ENCODE results near the gene PLEKHA4. TPM values are rescaled to one million over a fixed set of nuclear protein-coding genes. Genes with fewer than 3 reads are reported as not detected.
A peak's percentile ranks its signal among the peaks of the same experiment; 100 is the strongest.

Gene PLEKHA4
- total and polyA plus RNA-seq, 2 of the 13 experiments (the other 11 are each of a cell fraction or from before 2014, with no cell fraction given) = 4.8 to 6.0 TPM

- TF ChIP-seq GRHL1 (CRISPR knock-in tag; conservative IDR thresholded peaks at IDR 0.05) = no peak
- TF ChIP-seq STAT6 (CRISPR knock-in tag; IDR thresholded peaks at IDR 0.05; ENCODE audit: borderline replicate concordance) = no peak
- peak; percentile 35; the same call in 1 of the 3 replicates for TF ChIP-seq MXI1 (IDR thresholded peaks at IDR 0.05; ENCODE audit: borderline replicate concordance, low read depth, low read length)
- TF ChIP-seq NFE2 (CRISPR knock-in tag; IDR thresholded peaks at IDR 0.05) = peak; percentile 54; the same call in 1 of the 2 replicates
- TF ChIP-seq ZNF644 (CRISPR knock-in tag; IDR thresholded peaks at IDR 0.05; ENCODE audit: low read depth) = no peak
- TF ChIP-seq ZNF18 (CRISPR knock-in tag; IDR thresholded peaks at IDR 0.05; ENCODE audit: insufficient replicate concordance) = no peak
- no peak for TF ChIP-seq ELF1 (CRISPR knock-in tag; IDR thresholded peaks at IDR 0.05)
- no peak for TF ChIP-seq CHCHD3 (CRISPR knock-in tag; IDR thresholded peaks at IDR 0.05)
- no peak; the same call in 1 of the 2 replicates for TF ChIP-seq ZFP36L1 (CRISPR knock-in tag; IDR thresholded peaks at IDR 0.05)
- no peak for TF ChIP-seq ZNF749 (CRISPR knock-in tag; IDR thresholded peaks at IDR 0.05; ENCODE audit: borderline replicate concordance)
- no peak for TF ChIP-seq PRMT3 (CRISPR knock-in tag; IDR thresholded peaks at IDR 0.05; ENCODE audit: borderline replicate concordance, low read depth)
- peak; percentile 66 for TF ChIP-seq ZNF883 (CRISPR knock-in tag; IDR thresholded peaks at IDR 0.05; ENCODE audit: not compliant biosample characterization)
- TF ChIP-seq ZNF503 (CRISPR knock-in tag; IDR thresholded peaks at IDR 0.05) = no peak
- TF ChIP-seq ZMYM4 (CRISPR knock-in tag; IDR thresholded peaks at IDR 0.05) = peak; percentile 30; the same call in 1 of the 2 replicates
- TF ChIP-seq NRL (CRISPR knock-in tag; IDR thresholded peaks at IDR 0.05; ENCODE audit: borderline replicate concordance) = no peak; the same call in 1 of the 2 replicates
- 0 out of 2 replicates have a peak, but pooled peaks have one; percentile 70 for TF ChIP-seq HINFP (CRISPR knock-in tag; IDR thresholded peaks at IDR 0.05; ENCODE audit: low read depth)
These were observed 61.4 kb downstream of the PLEKHA4 start (continued) for GRCh38 chr19:48806818-48807589.
